Endothelial cell of umbilical vein (primary cell): Measurements from ENCODE around the gene THRSP. TPM values are rescaled to one million over a fixed set of nuclear protein-coding genes. Genes with fewer than 3 reads are reported as not detected.

Source experiments
- BruUV-seq: library from RNA; stranded (reverse); fragments of 400-500 nt; replicated peaks from 2 replicates; lab custom pipeline; 2021; lab: Mats Ljungman, UMichigan
- CTCF ChIA-PET: fragments of 300-600, 350-600 bp; sonication (Branson Sonifier 250); formaldehyde crosslinking; loops from one replicate; lab custom pipeline; 2021; ENCODE audit warnings: antibody characterized with exemption, inconsistent platforms; lab: Charles Lee
- POLR2A ChIA-PET: fragments of 300-600, 350-600 bp; sonication (Branson Sonifier 250); formaldehyde crosslinking; loops from one replicate; lab custom pipeline; 2021; ENCODE audit warnings: antibody characterized with exemption, inconsistent platforms; lab: Charles Lee
- DNase-seq: peaks from one replicate; pipeline ENCODE4 v3.0.0-alpha.2; 2011; ENCODE audit warnings: low read depth, low spot score
- FAIRE-seq: peaks from 2 replicates; lab custom pipeline; 2011; peaks lifted over from hg19 to GRCh38; lab: Jason Lieb, UNC
- H2AFZ ChIP-seq: 2 replicates; pipeline ENCODE4 v1.6.0; 2012; ENCODE audit warnings: low read depth, low read length, control low read depth, inconsistent platforms
- H3K27ac ChIP-seq: 2 replicates; pipeline ENCODE4 v1.5.1; 2011; ENCODE audit warnings: low read depth, mild to moderate bottlenecking, control low read depth, low read length, moderate library complexity; ENCODE audit not compliant: insufficient read depth
- H3K27me3 ChIP-seq, 2 experiments: 2 replicates each; pipeline versions ENCODE4 v1.6.0 to v1.6.1; 2011; ENCODE audit warnings: low read length in 2 of 2, mixed read lengths in 1 of 2; ENCODE audit not compliant: control insufficient read depth in 2 of 2, insufficient read depth in 2 of 2
- H3K36me3 ChIP-seq, 2 experiments: 2 replicates in 1 of 2; 3 replicates in 1 of 2; pipeline ENCODE4 v1.5.1; 2011; ENCODE audit warnings: low read length in 2 of 2, mild to moderate bottlenecking in 1 of 2, moderate library complexity in 1 of 2; ENCODE audit not compliant: control insufficient read depth in 2 of 2, insufficient read depth in 2 of 2; ENCODE audit errors: extremely low read depth in 1 of 2
- H3K4me1 ChIP-seq: 3 replicates; pipeline ENCODE4 v1.5.1; 2011; ENCODE audit warnings: mild to moderate bottlenecking, low read length; ENCODE audit not compliant: control insufficient read depth, insufficient read depth; ENCODE audit errors: extremely low read depth
- H3K4me2 ChIP-seq: 2 replicates; pipeline ENCODE4 v1.6.1; 2011; ENCODE audit warnings: low read length, control low read depth, mixed read lengths; ENCODE audit not compliant: insufficient read depth
- H3K4me3 ChIP-seq, 3 experiments: fragments of 200-600 bp in 1 of 3; sonication (generic), shearing (Covaris generic) in 1 of 3; replicated peaks in 1 of 3; 2 replicates each; pipeline ENCODE4 v1.5.1; 2011 to 2016; ENCODE audit warnings: control low read depth in 3 of 3, low read length in 3 of 3, mild to moderate bottlenecking in 2 of 3, inconsistent platforms in 1 of 3, low read depth in 1 of 3, moderate library complexity in 1 of 3; ENCODE audit not compliant: insufficient read depth in 1 of 3
- H3K79me2 ChIP-seq: 2 replicates; pipeline ENCODE4 v1.6.0; 2012; ENCODE audit warnings: low read length, inconsistent platforms; ENCODE audit not compliant: control insufficient read depth, insufficient read depth
- H3K9ac ChIP-seq: replicated peaks from 2 replicates; pipeline ENCODE3; 2011; ENCODE audit warnings: low read length, control low read depth; ENCODE audit not compliant: insufficient read depth; ENCODE audit errors: extremely low read depth
- H3K9me1 ChIP-seq: replicated peaks from 3 replicates; pipeline ENCODE4 v1.6.0; 2011; ENCODE audit warnings: mild to moderate bottlenecking, low read length; ENCODE audit not compliant: control insufficient read depth, insufficient read depth; ENCODE audit errors: extremely low read depth
- H3K9me3 ChIP-seq: replicated peaks from 2 replicates; pipeline ENCODE4 v1.5.1; 2012; ENCODE audit warnings: low read length, inconsistent platforms; ENCODE audit not compliant: control insufficient read depth, insufficient read depth
- H4K20me1 ChIP-seq: replicated peaks from 2 replicates; pipeline ENCODE3; 2011; ENCODE audit warnings: mild to moderate bottlenecking, low read length; ENCODE audit not compliant: control insufficient read depth, insufficient read depth; ENCODE audit errors: extremely low read depth
- EZH2 ChIP-seq: IDR thresholded peaks from 2 replicates; pipeline ENCODE4 v1.6.1; 2012; ENCODE audit warnings: borderline replicate concordance, low read depth, mild to moderate bottlenecking, moderate library complexity, low read length, inconsistent platforms; ENCODE audit not compliant: severe bottlenecking
- FOS ChIP-seq: IDR thresholded peaks from 2 replicates; pipeline ENCODE4 v1.6.1; 2011; ENCODE audit warnings: mild to moderate bottlenecking, low read length, moderate library complexity, borderline replicate concordance; ENCODE audit not compliant: insufficient read depth
- GATA2 ChIP-seq: IDR thresholded peaks from 2 replicates; pipeline ENCODE4 v1.7.0; 2011; ENCODE audit warnings: low read depth, mild to moderate bottlenecking, moderate library complexity, mixed read lengths, low read length; ENCODE audit not compliant: insufficient read length, insufficient read depth
- JUN ChIP-seq: IDR thresholded peaks from 2 replicates; pipeline ENCODE4 v1.6.1; 2011; ENCODE audit warnings: borderline replicate concordance, low read depth; ENCODE audit not compliant: insufficient read length, insufficient read depth
- MYC ChIP-seq: IDR thresholded peaks from one replicate; pipeline ENCODE4 v1.6.1; 2011; ENCODE audit warnings: mild to moderate bottlenecking, low read depth, low read length
- POLR2A ChIP-seq: IDR thresholded peaks from 2 replicates; pipeline ENCODE4 v1.6.1; 2012; ENCODE audit warnings: low read depth, mild to moderate bottlenecking, control low read depth, low read length
- POLR2AphosphoS5 ChIP-seq: IDR thresholded peaks from 2 replicates; pipeline ENCODE4 v1.6.1; 2012; ENCODE audit warnings: low read depth, mild to moderate bottlenecking, control low read depth, low read length, moderate library complexity; ENCODE audit not compliant: insufficient read depth
- dilution Hi-C: fragments of 300-500 bp; cut with MboI; formaldehyde crosslinking; loops from one replicate; pipeline ENCODE4 v1.15.0; 2019; ENCODE audit warnings: low sequenced_read_pairs; ENCODE audit not compliant: extremely low pct_ligation_motif_present
- intact Hi-C: fragments of 100-400 bp; cut with micrococcal nuclease; formaldehyde crosslinking; loops from one replicate; pipeline ENCODE4 v1.10.0; 2022
- polyA plus RNA-seq, 4 experiments: library from polyadenylated mRNA; depleted of rRNA in 3 of 4; stranded (reverse) in 3 of 4; unstranded in 1 of 4; fragments of >200 nt; gene quantifications; 2 replicates each; pipeline versions ENCODE4 v1.2.1 to v1.2.3, GENCODE V29; 2011 to 2012; ENCODE audit warnings: missing spikeins in 1 of 4
- total RNA-seq: library from RNA; stranded (reverse); gene quantifications from 2 replicates; pipeline ENCODE4 v1.2.3, GENCODE V29; 2021
- TF ChIP-seq, protein P1 (sequence below), 2 donors: IDR thresholded peaks; 1 replicate in 1 of 2; 2 replicates in 1 of 2; pipeline ENCODE4 v1.5.1; 2011; ENCODE audit warnings: low read length in 2 of 2, mild to moderate bottlenecking in 2 of 2, moderate library complexity in 2 of 2, control low read depth in 1 of 2, inconsistent platforms in 1 of 2, low read depth in 1 of 2; ENCODE audit not compliant: insufficient read depth in 1 of 2; ENCODE audit errors: extremely low read depth in 1 of 2
- TF ChIP-seq, protein P2 (sequence below): IDR thresholded peaks from 2 replicates; pipeline ENCODE4 v1.6.1; 2011; ENCODE audit not compliant: insufficient read depth, insufficient read length

Gene THRSP
- total and polyA plus RNA-seq, 2 donors (not counting 3 experiments of a cell fraction or from before 2014, with no cell fraction given) = not detected

- FAIRE-seq (no peak), DNase-seq (no peak)
- BruUV-seq = no TSS peak
- Histone ChIP-seq H3K9ac (no peak overlapping the region), H3K27ac (no peak overlapping the region), H3K9me3 (no peaks in the 10 kb centered on the region), H2AFZ (no peak overlapping the region), H4K20me1 (no peaks in the 10 kb centered on the region), H3K4me1 (no peaks in the 10 kb centered on the region), H3K79me2 (no peaks in the 10 kb centered on the region), H3K9me1 (no peaks in the 10 kb centered on the region), H3K36me3 (no peaks in the 10 kb centered on the region), H3K27me3 (no peaks in the 10 kb centered on the region), H3K4me3 (no peak overlapping the region), H3K4me2 (no peak overlapping the region)
- ChIA-PET CTCF (interaction anchor here (0.9 to 1.0 kb wide), 2 partner anchors 9 to 504 kb away, joined by 3 read pairs; no protein-coding TSS in a partner anchor), POLR2A (no interaction called here)
- dilution Hi-C loops (no loop called here), intact Hi-C loops (no loop called here)
- TF ChIP-seq POLR2A (no peak), POLR2AphosphoS5 (no peak), EZH2 (no peak), GATA2 (no peak), MYC (no peak), JUN (no peak), FOS (no peak)
- TF ChIP-seq, protein P1, sequence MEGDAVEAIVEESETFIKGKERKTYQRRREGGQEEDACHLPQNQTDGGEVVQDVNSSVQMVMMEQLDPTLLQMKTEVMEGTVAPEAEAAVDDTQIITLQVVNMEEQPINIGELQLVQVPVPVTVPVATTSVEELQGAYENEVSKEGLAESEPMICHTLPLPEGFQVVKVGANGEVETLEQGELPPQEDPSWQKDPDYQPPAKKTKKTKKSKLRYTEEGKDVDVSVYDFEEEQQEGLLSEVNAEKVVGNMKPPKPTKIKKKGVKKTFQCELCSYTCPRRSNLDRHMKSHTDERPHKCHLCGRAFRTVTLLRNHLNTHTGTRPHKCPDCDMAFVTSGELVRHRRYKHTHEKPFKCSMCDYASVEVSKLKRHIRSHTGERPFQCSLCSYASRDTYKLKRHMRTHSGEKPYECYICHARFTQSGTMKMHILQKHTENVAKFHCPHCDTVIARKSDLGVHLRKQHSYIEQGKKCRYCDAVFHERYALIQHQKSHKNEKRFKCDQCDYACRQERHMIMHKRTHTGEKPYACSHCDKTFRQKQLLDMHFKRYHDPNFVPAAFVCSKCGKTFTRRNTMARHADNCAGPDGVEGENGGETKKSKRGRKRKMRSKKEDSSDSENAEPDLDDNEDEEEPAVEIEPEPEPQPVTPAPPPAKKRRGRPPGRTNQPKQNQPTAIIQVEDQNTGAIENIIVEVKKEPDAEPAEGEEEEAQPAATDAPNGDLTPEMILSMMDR (IDR thresholded peaks at IDR 0.05; ENCODE audit: extremely low read depth in 1 of 2, insufficient read depth in 1 of 2, low read depth in 1 of 2, low read length in 2 of 2) = no peak
- TF ChIP-seq, protein P2, sequence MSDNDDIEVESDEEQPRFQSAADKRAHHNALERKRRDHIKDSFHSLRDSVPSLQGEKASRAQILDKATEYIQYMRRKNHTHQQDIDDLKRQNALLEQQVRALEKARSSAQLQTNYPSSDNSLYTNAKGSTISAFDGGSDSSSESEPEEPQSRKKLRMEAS = no peak
Observed at GRCh38 chr11:78060533-78060932, 3.1 kb upstream of the THRSP start.
